HG02678 (cell line): ENCODE measurements around the gene PI4KA.
"Not testable (repeated sequence)": the region's sequence is repeated elsewhere in the genome, so short reads cannot be mapped to it uniquely, and the experiment has no call there.

Experiments used
- ATAC-seq: cut with Tn5 transposase; IDR thresholded peaks from one replicate; pipeline ENCODE4 v1.9.1; 2021; ENCODE audit warnings: mild to moderate bottlenecking, moderate library complexity; ENCODE audit not compliant: unreplicated experiment

PI4KA gene

GRCh38 chr22:20852076-20852475, 6.5 kb downstream of the PI4KA start:
- ATAC-seq: no peak

DNA sequence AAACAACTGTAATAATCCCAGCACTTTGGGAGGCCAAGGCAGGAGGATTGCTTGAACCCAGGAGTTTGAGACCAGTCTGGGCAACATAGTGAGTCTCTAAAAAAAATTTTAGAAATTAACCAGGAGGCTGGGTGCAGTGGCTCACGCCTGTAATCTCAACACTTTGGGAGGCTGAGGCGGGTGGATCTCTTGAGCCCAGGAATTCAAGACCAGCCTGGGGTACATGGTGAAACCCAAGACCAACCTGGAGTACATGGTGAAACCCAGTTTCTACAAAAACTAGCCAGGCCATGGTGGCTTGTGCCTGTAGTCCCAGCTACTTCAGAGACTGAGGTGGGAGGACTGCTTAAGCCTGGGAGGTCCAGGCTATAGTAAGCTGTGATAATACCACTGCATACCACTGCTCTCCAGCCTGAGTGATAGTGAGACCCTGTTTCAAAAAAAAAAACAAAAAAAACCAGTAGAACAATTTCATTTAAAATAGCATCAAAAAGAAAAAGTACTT, 11.2 kb downstream of the PI4KA start:
- no peak for ATAC-seq

- ATAC-seq: no peak
Measured at GRCh38 chr22:20844055-20845037, 14.3 kb downstream of the PI4KA start.

DNA sequence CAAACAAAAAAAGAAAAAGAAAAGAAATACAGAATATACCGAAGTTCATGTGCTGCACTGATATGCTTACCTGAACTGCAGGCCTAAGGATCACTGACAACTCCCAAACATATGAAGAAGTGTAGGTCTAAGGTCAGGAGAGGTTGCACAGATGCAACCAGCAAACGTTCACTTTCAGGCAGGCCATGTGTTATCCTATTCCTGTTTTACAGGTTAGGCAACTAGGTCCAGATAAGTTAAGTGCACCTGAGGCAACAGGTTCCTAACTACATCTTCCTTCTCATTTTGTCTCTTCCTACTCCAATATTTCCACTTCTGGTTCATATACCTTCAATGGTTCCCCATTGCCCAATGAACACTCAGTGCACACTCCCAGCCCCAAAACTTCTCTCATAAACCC, 15.1 kb downstream of the PI4KA start:
- ATAC-seq: no peak

DNA sequence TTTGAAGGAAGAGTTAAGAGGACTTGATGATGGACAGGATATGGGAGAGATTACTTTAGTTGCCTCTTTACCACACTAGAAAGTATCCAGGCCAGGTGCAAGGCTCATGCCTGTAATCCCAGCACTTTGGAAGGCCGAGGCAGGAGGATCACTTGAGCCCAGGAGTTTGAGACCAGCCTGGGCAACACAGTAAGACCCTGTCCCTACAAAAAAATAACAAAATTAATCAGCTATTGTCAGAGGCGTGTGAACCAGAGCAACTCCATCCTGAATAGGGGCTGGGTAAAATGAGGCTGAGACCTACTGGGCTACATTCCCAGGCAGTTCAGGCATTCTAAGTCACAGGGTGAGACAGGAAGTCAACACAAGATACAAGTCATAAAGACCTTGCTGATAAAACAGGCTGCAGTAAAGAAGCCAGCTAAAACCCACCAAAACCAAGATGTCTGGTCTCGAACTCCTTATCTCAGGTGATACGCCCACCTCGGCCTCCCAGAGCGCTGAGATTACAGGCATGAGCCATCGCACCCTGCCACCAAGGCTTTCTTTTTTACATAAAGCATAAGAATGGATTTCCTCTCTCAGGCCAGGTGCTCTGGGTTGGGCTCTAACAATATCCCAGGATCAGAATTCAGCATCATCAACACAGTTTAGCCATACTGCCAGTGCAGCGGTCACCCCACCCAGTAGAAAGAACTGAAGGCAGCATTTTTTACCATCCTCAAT, 17.8 kb downstream of the PI4KA start:
- ATAC-seq: no peak

GRCh38 chr22:20839837-20840645, 18.6 kb downstream of the PI4KA start:
- ATAC-seq: no peak

- ATAC-seq: not testable (repeated sequence)
Measured at GRCh38 chr22:20839354-20839753, 19.3 kb downstream of the PI4KA start.

DNA sequence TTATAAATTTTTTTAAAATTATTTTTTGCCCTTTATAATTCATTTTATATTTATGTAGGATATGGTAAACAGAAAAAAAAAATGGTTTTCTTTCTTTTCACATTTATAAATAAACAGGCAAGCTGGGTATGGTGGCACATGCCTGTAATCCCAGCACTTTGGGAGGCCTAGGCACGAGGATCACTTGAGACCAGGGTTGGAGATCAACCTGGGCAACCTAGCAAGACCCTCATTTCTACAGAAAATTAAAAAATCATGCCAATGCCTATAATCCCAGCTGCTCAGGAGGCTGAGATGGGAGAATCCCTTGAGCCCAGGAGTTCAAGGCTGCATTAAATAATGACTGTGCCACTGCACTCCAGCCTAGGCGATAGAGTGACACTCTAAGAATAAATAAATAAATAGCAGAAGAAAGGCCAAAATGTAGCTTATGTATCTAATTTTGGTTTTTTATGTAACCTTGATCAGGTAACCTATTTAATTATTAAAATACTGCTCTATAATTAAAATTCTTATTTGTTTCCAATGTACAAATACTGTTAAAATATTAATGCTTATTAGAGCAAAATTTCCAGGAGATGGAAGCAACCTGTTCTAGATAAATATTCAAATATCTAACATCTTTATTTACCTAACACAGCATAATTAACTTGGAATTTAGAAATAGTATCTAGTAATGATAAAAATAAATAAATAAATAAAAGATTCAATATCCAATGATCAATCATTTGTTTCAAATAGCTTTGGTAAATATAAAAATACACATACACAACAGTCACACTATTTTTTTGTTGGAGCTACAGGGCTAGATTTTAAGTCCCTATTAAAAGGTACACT, 21.4 kb downstream of the PI4KA start:
- ATAC-seq: no peak

GRCh38 chr22:20834725-20835124, 23.9 kb downstream of the PI4KA start:
- no peak for ATAC-seq

- ATAC-seq: no peak
Measured at GRCh38 chr22:20834206-20834605, 24.4 kb downstream of the PI4KA start.

GRCh38 chr22:20833225-20833665, 25.4 kb downstream of the PI4KA start:
- no peak for ATAC-seq

DNA sequence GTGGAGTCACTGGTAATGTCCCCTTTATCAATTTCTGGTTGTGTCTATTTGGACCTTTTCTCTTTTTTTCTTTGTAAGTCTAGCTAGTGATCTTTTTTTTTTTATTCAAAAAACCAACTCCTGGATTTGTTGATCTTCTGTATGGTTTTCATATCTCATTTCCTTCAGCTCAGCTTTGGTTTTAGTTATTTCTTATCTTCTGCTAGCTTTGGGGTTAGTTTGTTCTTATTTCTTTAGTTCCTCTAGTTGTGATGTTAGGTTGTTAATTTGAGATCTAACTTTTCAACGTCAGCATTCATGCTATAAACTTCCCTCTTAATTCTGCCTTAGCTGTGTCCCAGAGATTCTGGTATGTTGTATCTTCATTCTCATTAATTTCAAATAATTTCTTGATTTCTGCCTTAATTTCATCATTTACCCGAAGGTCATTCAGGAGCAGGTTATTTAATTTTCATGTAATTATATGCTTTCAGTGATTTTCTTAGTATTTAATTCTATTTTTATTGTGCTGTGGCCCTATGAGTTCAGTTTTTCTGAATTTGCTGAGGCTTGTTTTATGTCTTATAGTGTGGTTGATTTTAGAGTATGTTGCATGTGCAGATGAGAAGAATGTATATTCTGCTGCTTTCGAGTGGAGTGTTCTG, 29.0 kb downstream of the PI4KA start:
- ATAC-seq: no peak

DNA sequence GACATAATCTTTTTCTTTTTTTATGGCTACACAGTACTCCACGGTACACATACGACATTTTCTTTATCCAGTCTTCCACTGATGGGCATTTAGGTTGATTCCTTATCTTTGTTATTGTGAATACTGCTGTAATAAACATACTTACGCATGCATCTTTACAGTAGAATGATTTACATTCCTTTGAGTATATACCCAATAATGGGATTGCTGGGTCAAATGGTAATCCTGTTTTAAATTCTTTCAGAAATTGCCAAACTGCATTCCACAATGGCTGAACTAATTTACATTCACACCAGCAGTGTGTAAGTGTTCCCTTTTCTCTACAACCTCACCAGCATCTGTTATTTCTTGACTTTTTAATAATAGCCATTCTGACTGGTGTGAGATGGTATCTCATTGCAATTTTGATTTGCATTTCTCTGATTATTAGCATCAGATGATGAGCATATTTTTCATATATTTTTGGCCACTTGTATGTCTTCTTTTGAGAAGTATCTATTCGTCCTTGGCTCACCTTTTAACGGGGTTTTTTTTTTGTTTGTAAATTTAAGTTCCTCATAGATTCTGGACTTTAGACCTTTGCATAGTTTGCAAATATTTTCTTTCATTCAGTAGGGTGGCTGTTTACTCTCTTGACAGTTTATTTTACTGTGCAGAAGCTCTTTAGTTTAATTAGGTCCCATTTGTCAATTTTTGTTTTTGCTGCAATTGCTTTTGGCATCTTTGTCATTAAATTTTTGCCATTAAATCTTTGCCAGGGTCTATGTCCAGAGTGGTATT, 32.0 kb downstream of the PI4KA start:
- ATAC-seq: not testable (repeated sequence)

DNA sequence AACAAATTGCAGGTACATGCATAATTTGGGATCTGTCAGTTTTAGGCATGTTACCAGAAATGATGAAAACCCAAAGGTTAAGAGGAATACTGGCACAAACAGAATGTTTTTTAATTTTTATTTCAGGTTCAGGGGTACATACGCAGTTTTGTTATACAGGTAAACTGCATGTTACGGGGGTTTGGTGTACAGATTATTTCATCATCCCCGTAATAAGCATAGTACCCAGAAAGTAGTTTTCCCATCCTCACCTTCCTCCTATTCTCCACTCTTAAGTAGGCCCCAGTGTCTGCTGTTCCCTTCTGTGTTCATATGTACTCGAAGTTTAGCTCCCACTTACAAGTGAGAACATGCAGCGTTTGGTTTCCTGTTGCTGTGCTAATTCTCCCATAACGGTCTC, 33.0 kb downstream of the PI4KA start:
- no peak for ATAC-seq

GRCh38 chr22:20825216-20825615, 33.4 kb downstream of the PI4KA start:
- ATAC-seq: not testable (repeated sequence)

DNA sequence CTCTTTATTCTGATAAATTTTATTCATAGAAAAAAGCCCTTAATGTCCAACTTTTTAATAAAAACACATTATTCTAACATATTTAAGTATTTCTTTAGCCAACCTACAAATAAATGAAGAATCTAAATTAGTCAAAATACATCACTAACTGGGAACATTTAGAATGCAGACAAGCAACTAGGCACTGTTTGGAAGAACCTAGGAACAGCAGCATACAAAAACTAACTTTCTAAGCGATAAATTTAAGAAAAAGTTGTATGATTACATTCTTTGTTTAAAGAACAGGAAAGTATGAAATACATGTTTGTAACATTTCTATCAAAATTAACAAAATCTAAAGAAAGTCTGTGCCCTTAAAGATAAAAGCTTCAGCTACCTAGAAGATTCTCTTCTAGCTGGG, 35.3 kb downstream of the PI4KA start:
- ATAC-seq: no peak

- ATAC-seq: no peak
Measured at GRCh38 chr22:20822240-20822639, 36.4 kb downstream of the PI4KA start.

DNA sequence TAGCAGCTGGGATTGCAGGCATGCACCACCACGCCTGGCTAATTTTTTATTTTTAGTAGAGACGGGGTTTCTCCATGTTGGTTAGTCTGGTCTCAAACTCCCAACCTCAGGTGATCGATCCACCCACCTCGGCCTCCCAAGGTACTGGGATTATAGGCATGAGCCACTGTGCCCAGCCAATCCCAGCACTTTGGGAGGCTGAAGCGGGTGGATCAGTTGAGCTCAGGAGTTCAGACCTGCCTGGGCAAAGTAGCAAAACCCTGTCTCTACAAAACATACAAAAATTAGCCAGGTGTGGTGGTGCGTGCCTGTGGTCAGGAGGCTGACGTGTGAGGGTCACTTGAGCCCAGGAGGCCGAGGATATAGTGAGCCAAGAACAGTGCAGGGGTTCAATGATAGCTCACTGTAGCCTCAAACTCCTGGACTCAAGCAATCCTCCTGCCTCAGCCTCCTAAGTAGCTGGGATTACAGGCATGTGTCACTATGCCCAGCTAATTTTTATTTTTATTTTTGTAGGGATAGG, 36.8 kb downstream of the PI4KA start:
- ATAC-seq: not testable (repeated sequence)
